ENCODE results near the gene FAM187B.
"Not testable (repeated sequence)": the region's sequence is repeated elsewhere in the genome, so short reads cannot be mapped to it uniquely, and the experiment has no call there.

The FAM187B gene

DNA sequence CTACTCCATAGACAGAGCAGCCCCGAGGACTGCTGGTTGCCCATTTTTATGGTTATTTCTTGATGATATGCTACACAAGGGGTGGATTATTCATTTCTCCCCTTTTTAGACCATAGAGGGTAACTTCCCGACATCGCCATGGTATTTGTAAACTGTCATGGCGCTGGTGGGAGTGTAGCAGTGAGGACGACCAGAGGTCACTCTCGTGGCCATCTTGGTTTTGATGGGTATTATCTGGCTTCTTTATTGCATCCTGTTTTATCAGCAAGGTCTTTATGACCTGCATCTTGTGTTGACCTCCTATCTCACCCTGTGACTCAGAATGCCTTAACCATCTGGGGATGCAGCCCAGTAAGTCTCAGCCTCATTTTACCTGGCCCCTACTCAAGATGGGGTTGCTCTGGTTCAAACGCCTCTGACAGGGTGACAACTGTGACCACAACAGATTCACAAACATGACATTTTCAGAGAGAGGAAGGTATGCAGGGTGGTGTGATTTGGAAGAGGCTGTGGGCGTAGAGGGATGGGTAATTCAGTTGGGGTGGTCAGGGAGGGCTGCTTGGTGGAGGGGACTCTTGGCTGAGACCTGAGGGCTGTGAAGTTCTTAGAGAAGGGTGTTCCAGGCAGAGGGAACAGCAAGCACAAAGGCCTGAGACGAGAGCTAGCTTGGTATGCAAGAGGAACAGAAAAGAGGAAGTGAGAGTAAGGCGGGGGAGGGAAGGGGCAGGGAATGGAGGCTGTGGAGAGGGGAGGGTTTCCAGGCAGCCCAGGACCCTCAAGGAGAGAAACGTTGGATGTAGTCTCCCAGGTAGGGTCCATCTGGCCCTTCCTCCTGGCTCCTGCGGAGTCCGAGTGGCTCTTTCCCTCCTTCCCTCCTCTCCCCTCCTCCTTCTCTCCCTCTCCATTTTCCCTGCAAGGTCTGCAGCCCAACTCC is 23.5 kb downstream of the FAM187B start:
- Mint-ChIP-seq H3K27me3 (ENCODE audit: low read depth, poor library complexity) (peaks cover 9% of the 10 kb centered on the region), H3K27ac (no peak overlapping the region)

DNA sequence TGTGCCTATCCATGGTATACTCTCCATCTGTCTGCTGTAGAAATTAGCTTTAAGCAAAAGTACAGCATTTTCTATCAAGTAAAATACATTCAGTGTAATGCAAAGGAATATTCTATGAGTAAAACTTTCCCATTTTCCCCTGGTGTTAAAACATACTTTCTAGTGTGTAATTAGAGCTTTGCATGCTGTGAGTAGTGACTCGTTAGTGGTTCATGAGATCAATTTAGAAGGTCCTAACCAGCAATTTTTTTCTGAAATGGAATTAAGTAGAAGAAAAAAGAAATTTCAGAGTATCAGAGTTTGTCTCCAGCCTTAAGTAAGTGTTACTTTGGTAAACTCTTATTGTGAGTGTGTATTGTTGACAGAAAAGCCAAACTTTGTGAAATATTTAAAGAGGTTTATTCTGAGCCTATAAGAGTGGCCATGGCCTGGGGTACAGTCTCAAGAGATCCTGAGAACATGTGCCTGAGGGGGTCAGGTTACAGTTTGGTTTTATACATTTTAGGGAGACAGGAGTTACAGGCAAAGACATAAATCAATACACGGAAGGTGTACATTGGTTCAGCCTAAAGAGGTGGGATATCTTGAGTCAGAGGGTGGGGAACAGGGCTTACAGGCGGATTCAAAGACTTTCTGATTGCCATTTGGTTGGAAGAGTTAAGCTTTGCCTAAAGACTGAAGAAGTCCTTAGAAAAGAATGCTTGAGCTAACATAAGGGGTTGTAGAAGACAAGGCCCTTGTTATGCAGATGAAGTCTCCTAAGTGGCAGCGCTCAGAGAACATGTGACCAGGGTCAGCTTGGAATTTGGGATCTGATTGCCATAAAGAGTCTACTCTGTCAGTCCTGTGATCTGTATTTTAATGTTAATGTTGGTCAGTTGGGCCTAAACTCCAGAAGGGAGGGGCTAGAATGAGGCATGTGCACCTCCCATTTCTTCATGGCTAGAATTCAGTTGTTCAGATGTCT is 25.5 kb downstream of the FAM187B start:
- TF ChIP-seq, protein P1, sequence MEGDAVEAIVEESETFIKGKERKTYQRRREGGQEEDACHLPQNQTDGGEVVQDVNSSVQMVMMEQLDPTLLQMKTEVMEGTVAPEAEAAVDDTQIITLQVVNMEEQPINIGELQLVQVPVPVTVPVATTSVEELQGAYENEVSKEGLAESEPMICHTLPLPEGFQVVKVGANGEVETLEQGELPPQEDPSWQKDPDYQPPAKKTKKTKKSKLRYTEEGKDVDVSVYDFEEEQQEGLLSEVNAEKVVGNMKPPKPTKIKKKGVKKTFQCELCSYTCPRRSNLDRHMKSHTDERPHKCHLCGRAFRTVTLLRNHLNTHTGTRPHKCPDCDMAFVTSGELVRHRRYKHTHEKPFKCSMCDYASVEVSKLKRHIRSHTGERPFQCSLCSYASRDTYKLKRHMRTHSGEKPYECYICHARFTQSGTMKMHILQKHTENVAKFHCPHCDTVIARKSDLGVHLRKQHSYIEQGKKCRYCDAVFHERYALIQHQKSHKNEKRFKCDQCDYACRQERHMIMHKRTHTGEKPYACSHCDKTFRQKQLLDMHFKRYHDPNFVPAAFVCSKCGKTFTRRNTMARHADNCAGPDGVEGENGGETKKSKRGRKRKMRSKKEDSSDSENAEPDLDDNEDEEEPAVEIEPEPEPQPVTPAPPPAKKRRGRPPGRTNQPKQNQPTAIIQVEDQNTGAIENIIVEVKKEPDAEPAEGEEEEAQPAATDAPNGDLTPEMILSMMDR (IDR thresholded peaks at IDR 0.05) = no peak
- peaks cover 8% of the 10 kb centered on the region for H3K9me3 Mint-ChIP-seq
- H3K4me1 Mint-ChIP-seq = peaks cover 16% of the 10 kb centered on the region
- H3K36me3 Mint-ChIP-seq (ENCODE audit: low read depth) = no peaks in the 10 kb centered on the region
- H3K27ac Mint-ChIP-seq = peak overlapping the region; percentile 72
- H3K27me3 Mint-ChIP-seq (ENCODE audit: low read depth, poor library complexity) = peaks cover 13% of the 10 kb centered on the region
- DNase-seq = no peak
- no peak overlapping the region for H3K4me3 Mint-ChIP-seq

More for the DNA sequence above, 23.5 kb downstream of the FAM187B start:
- no peak overlapping the region for H3K4me3 Mint-ChIP-seq
- TF ChIP-seq, protein P1 (IDR thresholded peaks at IDR 0.05) = no peak
- peaks cover 16% of the 10 kb centered on the region for H3K4me1 Mint-ChIP-seq
- no peaks in the 10 kb centered on the region for H3K36me3 Mint-ChIP-seq (ENCODE audit: low read depth)
- no peak for DNase-seq
- H3K9me3 Mint-ChIP-seq = peaks cover 8% of the 10 kb centered on the region

DNA sequence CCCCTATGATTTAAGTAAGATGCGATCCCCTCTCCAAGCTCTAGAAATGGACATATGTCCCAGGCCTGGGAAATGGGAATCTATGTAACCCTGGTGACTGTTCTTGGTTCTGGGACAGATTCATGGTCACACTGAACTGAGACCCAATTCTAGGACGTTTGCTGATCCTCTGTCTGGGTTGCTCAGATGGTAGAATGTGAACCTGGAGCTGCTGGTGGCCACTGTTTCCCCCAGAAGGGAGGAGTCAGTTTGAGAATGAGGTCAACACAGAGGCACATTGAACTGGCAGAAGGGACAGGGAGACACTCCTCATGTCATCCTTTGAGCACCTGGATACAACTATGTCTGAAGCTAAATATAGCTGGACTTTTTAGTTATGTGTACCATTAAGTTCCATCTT is 29.1 kb downstream of the FAM187B start:
- Mint-ChIP-seq H3K27me3 (ENCODE audit: low read depth, poor library complexity) (peaks cover 10% of the 10 kb centered on the region), H3K4me3 (no peak overlapping the region), H3K27ac (no peak overlapping the region), H3K4me1 (peaks cover 16% of the 10 kb centered on the region), H3K9me3 (peaks cover 8% of the 10 kb centered on the region), H3K36me3 (ENCODE audit: low read depth) (no peaks in the 10 kb centered on the region)
- no peak for DNase-seq
- TF ChIP-seq, protein P1 (IDR thresholded peaks at IDR 0.05) = no peak

DNA sequence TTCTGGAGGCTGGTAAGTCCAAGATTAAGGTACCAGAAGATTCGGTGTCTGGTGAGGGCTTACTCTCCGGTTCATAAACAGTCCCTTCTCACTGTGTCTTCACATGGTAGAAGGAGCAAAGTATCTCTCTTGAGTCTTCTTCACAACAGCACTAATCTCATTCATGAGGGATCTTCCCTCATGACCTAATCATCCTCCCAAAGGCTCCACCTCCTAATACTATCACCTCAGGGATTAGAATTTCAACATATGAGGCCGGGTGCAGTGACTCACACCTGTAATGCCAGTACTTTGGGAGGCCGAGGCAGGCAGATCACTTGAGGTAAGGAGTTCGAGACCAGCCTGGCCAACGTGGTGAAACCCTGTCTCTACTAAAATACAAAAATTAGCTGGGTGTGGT is 31.7 kb downstream of the FAM187B start:
- H3K36me3 Mint-ChIP-seq (ENCODE audit: low read depth); H3K27ac Mint-ChIP-seq; H3K4me1 Mint-ChIP-seq; DNase-seq; H3K4me3 Mint-ChIP-seq; H3K9me3 Mint-ChIP-seq: not testable (repeated sequence)
- peaks cover 10% of the 10 kb centered on the region for H3K27me3 Mint-ChIP-seq (ENCODE audit: low read depth, poor library complexity)

DNA sequence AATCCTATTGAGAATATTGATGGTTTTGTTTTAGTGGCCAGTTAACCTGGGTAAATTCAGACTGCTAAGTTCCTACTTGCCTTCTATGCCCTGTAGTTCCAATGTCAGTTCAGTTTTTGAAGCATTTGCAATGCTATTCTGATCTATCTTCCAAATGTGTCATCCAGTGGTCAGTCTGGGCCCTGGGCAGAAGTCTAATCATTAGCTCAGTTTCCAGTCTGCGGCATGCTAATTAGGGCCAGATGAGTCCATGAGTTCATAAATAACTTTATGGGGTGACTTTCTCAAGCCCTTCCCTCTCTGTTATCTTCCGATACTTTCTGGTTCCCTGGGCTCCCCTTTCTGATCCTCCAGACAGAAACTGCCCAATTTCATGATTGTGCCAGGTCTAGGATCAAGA is 32.7 kb downstream of the FAM187B start:
- Mint-ChIP-seq H3K27ac (no peak overlapping the region), H3K27me3 (ENCODE audit: low read depth, poor library complexity) (peaks cover 11% of the 10 kb centered on the region), H3K4me3 (no peak overlapping the region), H3K4me1 (no peaks in the 10 kb centered on the region), H3K9me3 (peaks cover 6% of the 10 kb centered on the region), H3K36me3 (ENCODE audit: low read depth) (no peaks in the 10 kb centered on the region)
- DNase-seq = no peak
- TF ChIP-seq, protein P1 (IDR thresholded peaks at IDR 0.05) = no peak

Measured in nephron progenitor cell (in vitro differentiated cells).